GM13976 (cell line): ENCODE results near the gene ASMTL.

Experiments
- DNase-seq: peaks from one replicate; pipeline ENCODE4 v3.0.0; 2012; ENCODE audit warnings: low spot score
- in situ Hi-C: fragments of 300-500 bp; cut with MboI; formaldehyde crosslinking; loops from one replicate; pipeline ENCODE4 v1.12.0; 2022; ENCODE audit warnings: low sequenced_read_pairs, mixed read lengths, inconsistent platforms; ENCODE audit not compliant: unreplicated experiment
- TF ChIP-seq, protein P1 (sequence below): IDR thresholded peaks from 2 replicates; pipeline ENCODE4 v1.5.1; 2012; ENCODE audit warnings: borderline replicate concordance, mild to moderate bottlenecking; ENCODE audit not compliant: insufficient read depth; ENCODE audit errors: extremely low read depth, missing control alignments, control extremely low read depth

The ASMTL gene

GRCh38 chrX:1465286-1466231 is 12.8 kb upstream of the ASMTL start:
- TF ChIP-seq, protein P1, sequence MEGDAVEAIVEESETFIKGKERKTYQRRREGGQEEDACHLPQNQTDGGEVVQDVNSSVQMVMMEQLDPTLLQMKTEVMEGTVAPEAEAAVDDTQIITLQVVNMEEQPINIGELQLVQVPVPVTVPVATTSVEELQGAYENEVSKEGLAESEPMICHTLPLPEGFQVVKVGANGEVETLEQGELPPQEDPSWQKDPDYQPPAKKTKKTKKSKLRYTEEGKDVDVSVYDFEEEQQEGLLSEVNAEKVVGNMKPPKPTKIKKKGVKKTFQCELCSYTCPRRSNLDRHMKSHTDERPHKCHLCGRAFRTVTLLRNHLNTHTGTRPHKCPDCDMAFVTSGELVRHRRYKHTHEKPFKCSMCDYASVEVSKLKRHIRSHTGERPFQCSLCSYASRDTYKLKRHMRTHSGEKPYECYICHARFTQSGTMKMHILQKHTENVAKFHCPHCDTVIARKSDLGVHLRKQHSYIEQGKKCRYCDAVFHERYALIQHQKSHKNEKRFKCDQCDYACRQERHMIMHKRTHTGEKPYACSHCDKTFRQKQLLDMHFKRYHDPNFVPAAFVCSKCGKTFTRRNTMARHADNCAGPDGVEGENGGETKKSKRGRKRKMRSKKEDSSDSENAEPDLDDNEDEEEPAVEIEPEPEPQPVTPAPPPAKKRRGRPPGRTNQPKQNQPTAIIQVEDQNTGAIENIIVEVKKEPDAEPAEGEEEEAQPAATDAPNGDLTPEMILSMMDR: no peak
- no peak for DNase-seq
- in situ Hi-C loops: loop anchor here (10.0 kb wide), 1 partner anchor 59 kb away; no protein-coding TSS in a partner anchor

GRCh38 chrX:1464971-1465285 is 12.2 kb upstream of the ASMTL start:
- TF ChIP-seq, protein P1: no peak
- DNase-seq: no peak
- in situ Hi-C loops: loop anchor here (10.0 kb wide), 1 partner anchor 60 kb away; no protein-coding TSS in a partner anchor

- in situ Hi-C loops: loop anchor here (10.0 kb wide), 1 partner anchor 60 kb away; no protein-coding TSS in a partner anchor
- TF ChIP-seq, protein P1: no peak
- no peak for DNase-seq
These were observed 11.6 kb upstream of the ASMTL start for GRCh38 chrX:1464041-1464970.

- no peak for DNase-seq
- TF ChIP-seq, protein P1: no peak
- in situ Hi-C loops: loop anchor here (10.0 kb wide), 1 partner anchor 61 kb away; no protein-coding TSS in a partner anchor
These were observed 10.9 kb upstream of the ASMTL start for GRCh38 chrX:1463581-1463980.

GRCh38 chrX:1462596-1463251 is 10.0 kb upstream of the ASMTL start:
- no peak for DNase-seq
- in situ Hi-C loops: loop anchor here (10.0 kb wide), 1 partner anchor 62 kb away; no protein-coding TSS in a partner anchor
- TF ChIP-seq, protein P1: no peak

- TF ChIP-seq, protein P1: no peak
- in situ Hi-C loops: loop anchor here (10.0 kb wide), 1 partner anchor 63 kb away; no protein-coding TSS in a partner anchor
- DNase-seq: no peak
These were observed 9.4 kb upstream of the ASMTL start for GRCh38 chrX:1462110-1462509.
